T-helper 17 cell (primary cell): Measurements from ENCODE around the gene CTDSPL. TPM values are rescaled to one million over a fixed set of nuclear protein-coding genes. Genes with fewer than 3 reads are reported as not detected.

Source experiments
- ATAC-seq: fragments of 150-1000 bp; cut with Tn5 transposase; 2 replicates; pipeline ENCODE4 v1.10.0; 2021; ENCODE audit warnings: mild to moderate bottlenecking, moderate library complexity
- DNase-seq, 3 donors: peaks; one replicate each; pipeline versions ENCODE4 v3.0.0 to v3.0.0-alpha.2; 2020 to 2021
- H3K9me3 ChIP-seq: one replicate; pipeline ENCODE4 v1.7.0; 2013; ENCODE audit warnings: low read length, mild to moderate bottlenecking; ENCODE audit not compliant: control insufficient read depth, poor library complexity, severe bottlenecking
- H3K27ac Mint-ChIP-seq: one replicate; pipeline ENCODE4 v1.8.0; 2022; ENCODE audit warnings: mild to moderate bottlenecking, moderate library complexity, mixed read lengths
- H3K27me3 Mint-ChIP-seq: one replicate; pipeline ENCODE4 v1.8.0; 2022; ENCODE audit warnings: mixed read lengths
- H3K36me3 Mint-ChIP-seq: one replicate; pipeline ENCODE4 v1.8.0; 2022; ENCODE audit warnings: low read depth, mixed read lengths
- H3K4me1 Mint-ChIP-seq: one replicate; pipeline ENCODE4 v1.8.0; 2022; ENCODE audit warnings: mild to moderate bottlenecking, mixed read lengths
- H3K4me3 Mint-ChIP-seq: one replicate; pipeline ENCODE4 v1.8.0; 2022; ENCODE audit warnings: mild to moderate bottlenecking, moderate library complexity, mixed read lengths
- total RNA-seq, 4 donors: library from RNA in 2 of 4; stranded (reverse) in 2 of 4; gene quantifications; one replicate each; pipeline ENCODE4 v1.2.3 and lab custom pipeline; 2022 to 2026

CTDSPL gene
- total RNA-seq, 2 donors from 2014 or later = 2.2 to 48.0 TPM

- Mint-ChIP-seq H3K36me3 (peaks cover 2% of the 10 kb centered on the region), H3K27me3 (peaks cover 11% of the 10 kb centered on the region), H3K4me3 (no peak overlapping the region), H3K27ac (no peak overlapping the region), H3K4me1 (peaks cover 2% of the 10 kb centered on the region)
- H3K9me3 ChIP-seq = no peaks in the 10 kb centered on the region
- ATAC-seq = no peak
- DNase-seq = no peak
Measured at GRCh38 chr3:37887062-37887461, 25.4 kb downstream of the CTDSPL start.

GRCh38 chr3:37887824-37888223 lies 26.1 kb downstream of the CTDSPL start:
- no peaks in the 10 kb centered on the region for H3K9me3 ChIP-seq
- DNase-seq (no peak), ATAC-seq (no peak)
- Mint-ChIP-seq H3K4me1 (peaks cover 2% of the 10 kb centered on the region), H3K4me3 (no peak overlapping the region), H3K36me3 (peaks cover 2% of the 10 kb centered on the region), H3K27ac (no peak overlapping the region), H3K27me3 (peaks cover 11% of the 10 kb centered on the region)

- no peaks in the 10 kb centered on the region for H3K9me3 ChIP-seq
- Mint-ChIP-seq H3K36me3 (peaks cover 2% of the 10 kb centered on the region), H3K4me3 (no peak overlapping the region), H3K27me3 (peaks cover 11% of the 10 kb centered on the region), H3K4me1 (peaks cover 2% of the 10 kb centered on the region), H3K27ac (no peak overlapping the region)
- no peak for ATAC-seq
- no peak for DNase-seq
Measured at GRCh38 chr3:37888421-37888820, 26.7 kb downstream of the CTDSPL start.

- ATAC-seq (no peak), DNase-seq (no peak)
- H3K4me1 Mint-ChIP-seq = peaks cover 2% of the 10 kb centered on the region
- H3K4me3 Mint-ChIP-seq = no peak overlapping the region
- no peaks in the 10 kb centered on the region for H3K36me3 Mint-ChIP-seq
- H3K27ac Mint-ChIP-seq = no peak overlapping the region
- no peaks in the 10 kb centered on the region for H3K9me3 ChIP-seq
- no peaks in the 10 kb centered on the region for H3K27me3 Mint-ChIP-seq
Measured at GRCh38 chr3:37890522-37890921, 28.8 kb downstream of the CTDSPL start.

GRCh38 chr3:37891227-37891626 lies 29.5 kb downstream of the CTDSPL start:
- H3K36me3 Mint-ChIP-seq = no peaks in the 10 kb centered on the region
- H3K4me1 Mint-ChIP-seq = peaks cover 2% of the 10 kb centered on the region
- DNase-seq (no peak), ATAC-seq (no peak)
- no peak overlapping the region for H3K27ac Mint-ChIP-seq
- H3K4me3 Mint-ChIP-seq = no peak overlapping the region
- H3K9me3 ChIP-seq = no peaks in the 10 kb centered on the region
- H3K27me3 Mint-ChIP-seq = no peaks in the 10 kb centered on the region

- ATAC-seq (no peak), DNase-seq (no peak)
- Mint-ChIP-seq H3K4me1 (peaks cover 2% of the 10 kb centered on the region), H3K36me3 (no peaks in the 10 kb centered on the region), H3K27ac (no peak overlapping the region), H3K4me3 (no peak overlapping the region), H3K27me3 (no peaks in the 10 kb centered on the region)
- no peaks in the 10 kb centered on the region for H3K9me3 ChIP-seq
Measured at GRCh38 chr3:37892927-37893600, 31.4 kb downstream of the CTDSPL start.

GRCh38 chr3:37896827-37897226 lies 35.1 kb downstream of the CTDSPL start:
- no peaks in the 10 kb centered on the region for H3K9me3 ChIP-seq
- Mint-ChIP-seq H3K27me3 (peaks cover 6% of the 10 kb centered on the region), H3K27ac (no peak overlapping the region), H3K4me1 (no peaks in the 10 kb centered on the region), H3K36me3 (peaks cover 2% of the 10 kb centered on the region), H3K4me3 (no peak overlapping the region)
- ATAC-seq (no peak), DNase-seq (no peak)

- Mint-ChIP-seq H3K4me1 (no peaks in the 10 kb centered on the region), H3K27ac (no peak overlapping the region), H3K27me3 (peaks cover 11% of the 10 kb centered on the region), H3K4me3 (no peak overlapping the region), H3K36me3 (peaks cover 2% of the 10 kb centered on the region)
- ATAC-seq = no peak
- DNase-seq = no peak
- no peaks in the 10 kb centered on the region for H3K9me3 ChIP-seq
Measured at GRCh38 chr3:37897763-37898162, 36.1 kb downstream of the CTDSPL start.

- H3K9me3 ChIP-seq = no peaks in the 10 kb centered on the region
- Mint-ChIP-seq H3K27me3 (peaks cover 15% of the 10 kb centered on the region), H3K4me1 (no peaks in the 10 kb centered on the region), H3K4me3 (no peak overlapping the region), H3K27ac (no peak overlapping the region), H3K36me3 (peaks cover 2% of the 10 kb centered on the region)
- ATAC-seq = no peak
- no peak for DNase-seq
Measured at GRCh38 chr3:37898424-37898823, 36.7 kb downstream of the CTDSPL start.

- H3K36me3 Mint-ChIP-seq = peaks cover 2% of the 10 kb centered on the region
- DNase-seq (no peak), ATAC-seq (no peak)
- no peak overlapping the region for H3K27ac Mint-ChIP-seq
- H3K4me3 Mint-ChIP-seq = no peak overlapping the region
- no peaks in the 10 kb centered on the region for H3K9me3 ChIP-seq
- peaks cover 15% of the 10 kb centered on the region for H3K27me3 Mint-ChIP-seq
- no peaks in the 10 kb centered on the region for H3K4me1 Mint-ChIP-seq
Measured at GRCh38 chr3:37899101-37899707, 37.5 kb downstream of the CTDSPL start.

- Mint-ChIP-seq H3K27ac (no peak overlapping the region), H3K27me3 (peaks cover 18% of the 10 kb centered on the region), H3K4me3 (no peak overlapping the region), H3K36me3 (peaks cover 2% of the 10 kb centered on the region), H3K4me1 (no peaks in the 10 kb centered on the region)
- DNase-seq (no peak), ATAC-seq (no peak)
- no peaks in the 10 kb centered on the region for H3K9me3 ChIP-seq
Measured at GRCh38 chr3:37899711-37900306, 38.1 kb downstream of the CTDSPL start.

- no peaks in the 10 kb centered on the region for H3K9me3 ChIP-seq
- ATAC-seq (no peak), DNase-seq (no peak)
- H3K4me3 Mint-ChIP-seq = no peak overlapping the region
- peaks cover 2% of the 10 kb centered on the region for H3K36me3 Mint-ChIP-seq
- peaks cover 25% of the 10 kb centered on the region for H3K27me3 Mint-ChIP-seq
- no peak overlapping the region for H3K27ac Mint-ChIP-seq
- no peaks in the 10 kb centered on the region for H3K4me1 Mint-ChIP-seq
Measured at GRCh38 chr3:37901721-37902120, 40.0 kb downstream of the CTDSPL start.

GRCh38 chr3:37902674-37903073 lies 41.0 kb downstream of the CTDSPL start:
- peaks cover 5% of the 10 kb centered on the region for H3K4me1 Mint-ChIP-seq
- ATAC-seq (no peak), DNase-seq (no peak)
- no peak overlapping the region for H3K4me3 Mint-ChIP-seq
- no peaks in the 10 kb centered on the region for H3K9me3 ChIP-seq
- H3K27me3 Mint-ChIP-seq = peaks cover 25% of the 10 kb centered on the region
- H3K36me3 Mint-ChIP-seq = peaks cover 2% of the 10 kb centered on the region
- no peak overlapping the region for H3K27ac Mint-ChIP-seq

- H3K27me3 Mint-ChIP-seq = peaks cover 25% of the 10 kb centered on the region
- peaks cover 6% of the 10 kb centered on the region for H3K4me1 Mint-ChIP-seq
- no peak overlapping the region for H3K27ac Mint-ChIP-seq
- no peak for ATAC-seq
- H3K4me3 Mint-ChIP-seq = no peak overlapping the region
- no peaks in the 10 kb centered on the region for H3K9me3 ChIP-seq
- no peak for DNase-seq
- H3K36me3 Mint-ChIP-seq = peaks cover 2% of the 10 kb centered on the region
Measured at GRCh38 chr3:37903320-37903719, 41.6 kb downstream of the CTDSPL start.
